ENCODE results near the gene KDF1. TPM values are rescaled to one million over a fixed set of nuclear protein-coding genes. Genes with fewer than 3 reads are reported as not detected.

Gene KDF1
- total and polyA plus RNA-seq, 4 donors, result 1.0 to 4.6 (median 1.8) TPM

DNA sequence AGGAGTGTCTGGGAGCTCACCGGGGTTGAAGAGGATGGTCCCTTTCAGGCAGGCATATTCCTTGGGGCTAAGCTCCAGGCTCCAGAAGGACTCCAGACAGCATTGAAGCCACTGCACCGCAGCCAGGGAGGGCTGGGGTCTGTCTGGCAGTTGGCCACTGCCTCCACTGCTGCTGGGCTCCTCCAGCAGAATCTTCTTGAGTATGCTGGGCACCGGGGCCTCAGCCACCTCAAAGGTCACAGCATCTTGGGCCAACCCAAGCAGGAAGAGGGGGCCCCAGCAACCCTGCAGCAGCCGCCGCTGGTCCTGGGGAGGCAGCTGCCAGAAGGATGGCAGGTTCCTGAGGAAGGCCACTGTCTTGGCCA, 46.9 kb downstream of the KDF1 start:
- peak overlapping the region; percentile 97 to 99 for H3K27ac ChIP-seq (ENCODE audit: low read depth in 1 of 2, low read length in 2 of 2)
- no peak for TF ChIP-seq HNF4G (IDR thresholded peaks at IDR 0.05)
- TF ChIP-seq YY1 (IDR thresholded peaks at IDR 0.05), result no peak
- no peak for TF ChIP-seq HNF4A (conservative IDR thresholded peaks at IDR 0.05)
- TF ChIP-seq, protein P1, sequence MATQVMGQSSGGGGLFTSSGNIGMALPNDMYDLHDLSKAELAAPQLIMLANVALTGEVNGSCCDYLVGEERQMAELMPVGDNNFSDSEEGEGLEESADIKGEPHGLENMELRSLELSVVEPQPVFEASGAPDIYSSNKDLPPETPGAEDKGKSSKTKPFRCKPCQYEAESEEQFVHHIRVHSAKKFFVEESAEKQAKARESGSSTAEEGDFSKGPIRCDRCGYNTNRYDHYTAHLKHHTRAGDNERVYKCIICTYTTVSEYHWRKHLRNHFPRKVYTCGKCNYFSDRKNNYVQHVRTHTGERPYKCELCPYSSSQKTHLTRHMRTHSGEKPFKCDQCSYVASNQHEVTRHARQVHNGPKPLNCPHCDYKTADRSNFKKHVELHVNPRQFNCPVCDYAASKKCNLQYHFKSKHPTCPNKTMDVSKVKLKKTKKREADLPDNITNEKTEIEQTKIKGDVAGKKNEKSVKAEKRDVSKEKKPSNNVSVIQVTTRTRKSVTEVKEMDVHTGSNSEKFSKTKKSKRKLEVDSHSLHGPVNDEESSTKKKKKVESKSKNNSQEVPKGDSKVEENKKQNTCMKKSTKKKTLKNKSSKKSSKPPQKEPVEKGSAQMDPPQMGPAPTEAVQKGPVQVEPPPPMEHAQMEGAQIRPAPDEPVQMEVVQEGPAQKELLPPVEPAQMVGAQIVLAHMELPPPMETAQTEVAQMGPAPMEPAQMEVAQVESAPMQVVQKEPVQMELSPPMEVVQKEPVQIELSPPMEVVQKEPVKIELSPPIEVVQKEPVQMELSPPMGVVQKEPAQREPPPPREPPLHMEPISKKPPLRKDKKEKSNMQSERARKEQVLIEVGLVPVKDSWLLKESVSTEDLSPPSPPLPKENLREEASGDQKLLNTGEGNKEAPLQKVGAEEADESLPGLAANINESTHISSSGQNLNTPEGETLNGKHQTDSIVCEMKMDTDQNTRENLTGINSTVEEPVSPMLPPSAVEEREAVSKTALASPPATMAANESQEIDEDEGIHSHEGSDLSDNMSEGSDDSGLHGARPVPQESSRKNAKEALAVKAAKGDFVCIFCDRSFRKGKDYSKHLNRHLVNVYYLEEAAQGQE (IDR thresholded peaks at IDR 0.05), result no peak
- TF ChIP-seq, protein P2, sequence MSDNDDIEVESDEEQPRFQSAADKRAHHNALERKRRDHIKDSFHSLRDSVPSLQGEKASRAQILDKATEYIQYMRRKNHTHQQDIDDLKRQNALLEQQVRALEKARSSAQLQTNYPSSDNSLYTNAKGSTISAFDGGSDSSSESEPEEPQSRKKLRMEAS (IDR thresholded peaks at IDR 0.05), result no peak
- no peak for TF ChIP-seq NR2F2 (IDR thresholded peaks at IDR 0.05)
- no peak for DNase-seq (ENCODE audit: low spot score)
- peaks cover 0 to 6% (median under 1%) of the 10 kb centered on the region in 4 donors for H3K36me3 ChIP-seq (ENCODE audit: control insufficient read depth in 4 of 4, insufficient read depth in 3 of 4, low read depth in 1 of 4, low read length in 3 of 4)
- H3K9me3 ChIP-seq (ENCODE audit: control insufficient read depth in 4 of 4, low read length in 3 of 4), result no peaks in the 10 kb centered on the region
- peak overlapping the region; percentile 92 to 96 for H3K9ac ChIP-seq (ENCODE audit: low read depth in 1 of 2, low read length in 2 of 2)
- peak overlapping the region; percentile 79 to 86 (median 82) for H3K4me3 ChIP-seq (ENCODE audit: low read depth in 1 of 3, low read length in 3 of 3)
- H3K4me1 ChIP-seq (ENCODE audit: control insufficient read depth in 4 of 4, insufficient read depth in 4 of 4, low read length in 3 of 4), result peaks cover 3 to 50% (median 32%) of the 10 kb centered on the region in 4 donors
- 31% methylated on average over 5 of the region's 5 CpGs for whole genome bisulfite sequencing
- no peaks in the 10 kb centered on the region for H3K27me3 ChIP-seq (ENCODE audit: control insufficient read depth in 4 of 4, insufficient read depth in 4 of 4, low read length in 3 of 4)

DNA sequence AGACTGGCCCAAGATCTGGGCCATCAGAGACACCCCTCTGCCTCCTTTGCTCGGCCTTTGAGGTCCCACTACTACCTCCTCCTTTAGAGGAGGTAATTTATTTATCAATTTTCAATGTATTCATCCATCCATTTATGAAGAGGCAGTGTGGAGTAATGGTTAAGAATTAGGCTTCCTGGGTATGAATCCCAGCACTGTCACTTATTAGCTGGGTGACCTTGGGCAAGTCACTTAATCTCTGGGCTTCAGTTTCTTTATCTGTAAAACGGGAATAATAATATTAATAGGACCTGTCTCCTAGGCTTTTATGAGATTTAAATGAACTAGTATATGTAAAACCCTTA, 48.1 kb downstream of the KDF1 start:
- no peak for DNase-seq (ENCODE audit: low spot score)
- peak overlapping the region; percentile 79 to 86 (median 82) for H3K4me3 ChIP-seq (ENCODE audit: low read depth in 1 of 3, low read length in 3 of 3)
- peaks cover 3 to 50% (median 32%) of the 10 kb centered on the region in 4 donors for H3K4me1 ChIP-seq (ENCODE audit: control insufficient read depth in 4 of 4, insufficient read depth in 4 of 4, low read length in 3 of 4)
- WGBS, result 27% methylated on average over 2 of the region's 2 CpGs
- peaks cover 0 to 6% (median under 1%) of the 10 kb centered on the region in 4 donors for H3K36me3 ChIP-seq (ENCODE audit: control insufficient read depth in 4 of 4, insufficient read depth in 3 of 4, low read depth in 1 of 4, low read length in 3 of 4)
- H3K9me3 ChIP-seq (ENCODE audit: control insufficient read depth in 4 of 4, low read length in 3 of 4), result no peaks in the 10 kb centered on the region
- TF ChIP-seq, protein P3, sequence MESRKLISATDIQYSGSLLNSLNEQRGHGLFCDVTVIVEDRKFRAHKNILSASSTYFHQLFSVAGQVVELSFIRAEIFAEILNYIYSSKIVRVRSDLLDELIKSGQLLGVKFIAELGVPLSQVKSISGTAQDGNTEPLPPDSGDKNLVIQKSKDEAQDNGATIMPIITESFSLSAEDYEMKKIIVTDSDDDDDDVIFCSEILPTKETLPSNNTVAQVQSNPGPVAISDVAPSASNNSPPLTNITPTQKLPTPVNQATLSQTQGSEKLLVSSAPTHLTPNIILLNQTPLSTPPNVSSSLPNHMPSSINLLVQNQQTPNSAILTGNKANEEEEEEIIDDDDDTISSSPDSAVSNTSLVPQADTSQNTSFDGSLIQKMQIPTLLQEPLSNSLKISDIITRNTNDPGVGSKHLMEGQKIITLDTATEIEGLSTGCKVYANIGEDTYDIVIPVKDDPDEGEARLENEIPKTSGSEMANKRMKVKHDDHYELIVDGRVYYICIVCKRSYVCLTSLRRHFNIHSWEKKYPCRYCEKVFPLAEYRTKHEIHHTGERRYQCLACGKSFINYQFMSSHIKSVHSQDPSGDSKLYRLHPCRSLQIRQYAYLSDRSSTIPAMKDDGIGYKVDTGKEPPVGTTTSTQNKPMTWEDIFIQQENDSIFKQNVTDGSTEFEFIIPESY (IDR thresholded peaks at IDR 0.05), result no peak
- TF ChIP-seq TAF1 (conservative IDR thresholded peaks at IDR 0.05) (peak; percentile 14), SP1 (IDR thresholded peaks at IDR 0.05) (no peak)
- H3K27me3 ChIP-seq (ENCODE audit: control insufficient read depth in 4 of 4, insufficient read depth in 4 of 4, low read length in 3 of 4), result no peaks in the 10 kb centered on the region
- peak overlapping the region; percentile 97 to 99 for H3K27ac ChIP-seq (ENCODE audit: low read depth in 1 of 2, low read length in 2 of 2)
- peak overlapping the region; percentile 92 to 96 for H3K9ac ChIP-seq (ENCODE audit: low read depth in 1 of 2, low read length in 2 of 2)

DNA sequence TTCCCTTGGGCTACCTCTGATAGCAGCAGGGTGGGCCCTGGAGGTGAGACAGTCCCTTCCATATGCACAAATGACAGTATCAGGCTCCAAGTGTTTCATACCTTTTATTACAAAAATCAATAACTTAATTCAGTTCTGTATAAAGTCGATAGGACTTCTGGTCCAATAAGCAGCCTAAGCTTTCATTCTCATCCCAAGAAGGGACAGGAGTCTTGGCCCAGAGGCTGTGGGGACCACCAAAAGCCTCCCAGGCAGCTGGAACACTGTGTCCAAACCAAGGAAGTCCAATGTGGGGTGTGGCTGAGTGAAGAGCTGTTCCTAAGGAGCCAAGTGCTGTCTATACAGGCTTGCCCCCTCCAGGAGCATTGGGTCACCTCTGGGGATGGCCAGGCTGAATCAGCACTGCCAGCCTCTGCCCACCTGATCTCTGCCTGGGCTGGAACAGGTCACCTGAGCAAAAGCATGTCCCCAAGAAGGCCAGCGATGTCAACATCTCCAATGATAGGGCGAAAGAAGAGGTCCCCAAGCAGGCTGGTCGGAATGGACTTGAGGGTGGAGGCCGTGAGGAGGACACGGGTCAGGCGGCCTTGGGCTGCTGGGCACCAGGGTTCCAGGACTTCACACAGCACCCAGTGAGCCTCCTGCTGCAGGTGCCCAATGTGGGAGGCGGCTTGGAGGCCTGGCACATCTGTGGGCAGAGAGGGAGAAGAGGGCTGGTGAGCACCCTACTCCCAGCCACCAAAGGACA, 48.7 kb downstream of the KDF1 start:
- DNase-seq (ENCODE audit: low spot score), result no peak
- peak overlapping the region; percentile 97 to 99 for H3K27ac ChIP-seq (ENCODE audit: low read depth in 1 of 2, low read length in 2 of 2)

More for the DNA sequence above, 48.7 kb downstream of the KDF1 start:
- Histone ChIP-seq H3K36me3 (ENCODE audit: control insufficient read depth in 4 of 4, insufficient read depth in 3 of 4, low read depth in 1 of 4, low read length in 3 of 4) (peaks cover 0 to 6% (median under 1%) of the 10 kb centered on the region in 4 donors), H3K4me1 (ENCODE audit: control insufficient read depth in 4 of 4, insufficient read depth in 4 of 4, low read length in 3 of 4) (peaks cover 3 to 50% (median 32%) of the 10 kb centered on the region in 4 donors), H3K27me3 (ENCODE audit: control insufficient read depth in 4 of 4, insufficient read depth in 4 of 4, low read length in 3 of 4) (no peaks in the 10 kb centered on the region), H3K4me3 (ENCODE audit: low read depth in 1 of 3, low read length in 3 of 3) (peak overlapping the region; percentile 79 to 86 (median 82)), H3K9me3 (ENCODE audit: control insufficient read depth in 4 of 4, low read length in 3 of 4) (no peaks in the 10 kb centered on the region), H3K9ac (ENCODE audit: low read depth in 1 of 2, low read length in 2 of 2) (peak overlapping the region; percentile 92 to 96)
- WGBS, result 44% methylated on average over 8 of the region's 8 CpGs
- TF ChIP-seq RXRA (IDR thresholded peaks at IDR 0.05) (peak in 1 of 2 donors; percentile 39), YY1 (IDR thresholded peaks at IDR 0.05) (no peak), HNF4A (conservative IDR thresholded peaks at IDR 0.05) (no peak)
